ENCODE data around the gene TGFBR2.

TGFBR2 gene

GRCh38 chr3:30581982-30582381, 24.4 kb upstream of the TGFBR2 start:
- H3K9ac ChIP-seq (ENCODE audit: low read depth, low read length, poor library complexity, severe bottlenecking) = no peak overlapping the region
- H3K9me2 ChIP-seq (replicated peaks; ENCODE audit: low read depth, low read length) = no peaks in the 10 kb centered on the region
- no peak overlapping the region for H3K4me3 ChIP-seq (ENCODE audit: low read length, poor library complexity, severe bottlenecking)
- H3K9me3 ChIP-seq (ENCODE audit: insufficient read depth, low read depth, low read length) = no peaks in the 10 kb centered on the region
- no peaks in the 10 kb centered on the region for H3K36me3 ChIP-seq (ENCODE audit: insufficient read depth, low read length)
- H3K79me2 ChIP-seq (ENCODE audit: insufficient read depth, low read length) = no peaks in the 10 kb centered on the region
- no peaks in the 10 kb centered on the region for H3K27me3 ChIP-seq (ENCODE audit: insufficient read depth, low read length, poor library complexity, severe bottlenecking)
- peaks cover 12% of the 10 kb centered on the region for H3K4me1 ChIP-seq (ENCODE audit: insufficient read depth, low read length, poor library complexity, severe bottlenecking)
- TF ChIP-seq, protein P1, sequence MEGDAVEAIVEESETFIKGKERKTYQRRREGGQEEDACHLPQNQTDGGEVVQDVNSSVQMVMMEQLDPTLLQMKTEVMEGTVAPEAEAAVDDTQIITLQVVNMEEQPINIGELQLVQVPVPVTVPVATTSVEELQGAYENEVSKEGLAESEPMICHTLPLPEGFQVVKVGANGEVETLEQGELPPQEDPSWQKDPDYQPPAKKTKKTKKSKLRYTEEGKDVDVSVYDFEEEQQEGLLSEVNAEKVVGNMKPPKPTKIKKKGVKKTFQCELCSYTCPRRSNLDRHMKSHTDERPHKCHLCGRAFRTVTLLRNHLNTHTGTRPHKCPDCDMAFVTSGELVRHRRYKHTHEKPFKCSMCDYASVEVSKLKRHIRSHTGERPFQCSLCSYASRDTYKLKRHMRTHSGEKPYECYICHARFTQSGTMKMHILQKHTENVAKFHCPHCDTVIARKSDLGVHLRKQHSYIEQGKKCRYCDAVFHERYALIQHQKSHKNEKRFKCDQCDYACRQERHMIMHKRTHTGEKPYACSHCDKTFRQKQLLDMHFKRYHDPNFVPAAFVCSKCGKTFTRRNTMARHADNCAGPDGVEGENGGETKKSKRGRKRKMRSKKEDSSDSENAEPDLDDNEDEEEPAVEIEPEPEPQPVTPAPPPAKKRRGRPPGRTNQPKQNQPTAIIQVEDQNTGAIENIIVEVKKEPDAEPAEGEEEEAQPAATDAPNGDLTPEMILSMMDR (conservative IDR thresholded peaks at IDR 0.05; ENCODE audit: low read length) = no peak
- no peak for TF ChIP-seq EZH2phosphoT487 (IDR thresholded peaks at IDR 0.05; ENCODE audit: borderline replicate concordance)
- no peaks in the 10 kb centered on the region for H4K20me1 ChIP-seq (ENCODE audit: insufficient read depth, low read length, poor library complexity, severe bottlenecking)
- H3F3A ChIP-seq (ENCODE audit: low read depth) = no peaks in the 10 kb centered on the region
- H2AFZ ChIP-seq (ENCODE audit: low read length) = no peak overlapping the region
- no peak overlapping the region for H3K4me2 ChIP-seq (ENCODE audit: low read depth, low read length, poor library complexity, severe bottlenecking)

GRCh38 chr3:30583973-30584372, 22.4 kb upstream of the TGFBR2 start:
- Histone ChIP-seq H4K20me1 (ENCODE audit: insufficient read depth, low read length, poor library complexity, severe bottlenecking) (no peaks in the 10 kb centered on the region), H3K36me3 (ENCODE audit: insufficient read depth, low read length) (no peaks in the 10 kb centered on the region), H3F3A (ENCODE audit: low read depth) (no peaks in the 10 kb centered on the region), H2AFZ (ENCODE audit: low read length) (no peak overlapping the region), H3K9ac (ENCODE audit: low read depth, low read length, poor library complexity, severe bottlenecking) (no peak overlapping the region), H3K4me2 (ENCODE audit: low read depth, low read length, poor library complexity, severe bottlenecking) (no peak overlapping the region), H3K27me3 (ENCODE audit: insufficient read depth, low read length, poor library complexity, severe bottlenecking) (no peaks in the 10 kb centered on the region), H3K4me3 (ENCODE audit: low read length, poor library complexity, severe bottlenecking) (no peak overlapping the region), H3K9me3 (ENCODE audit: insufficient read depth, low read depth, low read length) (no peaks in the 10 kb centered on the region), H3K4me1 (ENCODE audit: insufficient read depth, low read length, poor library complexity, severe bottlenecking) (no peaks in the 10 kb centered on the region), H3K9me2 (replicated peaks; ENCODE audit: low read depth, low read length) (no peaks in the 10 kb centered on the region), H3K79me2 (ENCODE audit: insufficient read depth, low read length) (no peaks in the 10 kb centered on the region)
- TF ChIP-seq, protein P1 (conservative IDR thresholded peaks at IDR 0.05; ENCODE audit: low read length) = no peak
- TF ChIP-seq EZH2phosphoT487 (IDR thresholded peaks at IDR 0.05; ENCODE audit: borderline replicate concordance) = no peak

DNA sequence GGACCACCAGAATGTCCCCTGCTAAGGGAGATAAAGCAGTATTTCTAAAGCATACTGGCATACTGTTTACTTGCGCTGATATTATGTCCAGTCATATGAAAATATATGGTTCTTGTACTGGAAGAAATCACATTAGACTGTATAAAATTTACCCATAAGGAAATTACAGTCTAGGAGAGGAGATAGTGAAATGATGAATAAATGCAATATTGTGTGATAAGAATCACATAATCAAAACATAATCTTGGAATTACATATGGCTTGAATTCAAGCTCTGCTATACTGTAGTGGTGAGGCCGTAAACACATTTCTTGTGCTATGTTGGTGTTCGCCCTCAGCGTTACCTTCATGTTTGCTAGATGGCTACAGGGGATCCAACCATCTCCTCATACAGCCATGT, 20.7 kb upstream of the TGFBR2 start:
- H3K4me3 ChIP-seq (ENCODE audit: low read length, poor library complexity, severe bottlenecking) = no peak overlapping the region
- TF ChIP-seq, protein P1 (conservative IDR thresholded peaks at IDR 0.05; ENCODE audit: low read length) = no peak
- no peak overlapping the region for H3K9ac ChIP-seq (ENCODE audit: low read depth, low read length, poor library complexity, severe bottlenecking)
- H4K20me1 ChIP-seq (ENCODE audit: insufficient read depth, low read length, poor library complexity, severe bottlenecking) = no peaks in the 10 kb centered on the region
- H3K27me3 ChIP-seq (ENCODE audit: insufficient read depth, low read length, poor library complexity, severe bottlenecking) = no peaks in the 10 kb centered on the region
- no peak overlapping the region for H3K4me2 ChIP-seq (ENCODE audit: low read depth, low read length, poor library complexity, severe bottlenecking)
- no peak overlapping the region for H2AFZ ChIP-seq (ENCODE audit: low read length)
- no peaks in the 10 kb centered on the region for H3K79me2 ChIP-seq (ENCODE audit: insufficient read depth, low read length)
- H3K9me2 ChIP-seq (replicated peaks; ENCODE audit: low read depth, low read length) = no peaks in the 10 kb centered on the region
- no peaks in the 10 kb centered on the region for H3K9me3 ChIP-seq (ENCODE audit: insufficient read depth, low read depth, low read length)
- H3K4me1 ChIP-seq (ENCODE audit: insufficient read depth, low read length, poor library complexity, severe bottlenecking) = no peaks in the 10 kb centered on the region
- no peaks in the 10 kb centered on the region for H3F3A ChIP-seq (ENCODE audit: low read depth)
- H3K36me3 ChIP-seq (ENCODE audit: insufficient read depth, low read length) = no peaks in the 10 kb centered on the region
